OCI-LY1 (cell line): ENCODE measurements around the gene LCOR.

ENCODE experiments used
- CTCF ChIP-seq: fragments of 200-600 bp; sonication (generic), shearing (Covaris generic); IDR thresholded peaks from 2 replicates; pipeline ENCODE4 v1.5.1; 2017; ENCODE audit warnings: mild to moderate bottlenecking, antibody characterized with exemption, low read length, moderate library complexity, mixed read lengths
- EZH2 ChIP-seq: fragments of 200-600 bp; sonication (generic), shearing (Covaris generic); IDR thresholded peaks from 2 replicates; pipeline ENCODE4 v1.8.0; 2017; ENCODE audit warnings: borderline replicate concordance, mixed run types, mild to moderate bottlenecking, antibody characterized with exemption, low read length, moderate library complexity, mixed read lengths

- TF ChIP-seq CTCF (no peak), EZH2 (no peak)
Measured at GRCh38 chr10:96850825-96851224, 18.7 kb downstream of the LCOR start.
